Measurements from ENCODE around the gene BRPF1. TPM values are rescaled to one million over a fixed set of nuclear protein-coding genes. Genes with fewer than 3 reads are reported as not detected.

The BRPF1 gene
- total and polyA plus RNA-seq, 5 donors: 6.4 to 12.0 (median 11.6) TPM

- peak; percentile 98 for ATAC-seq
- peak; percentile 98 to 99 (median 99) for DNase-seq
- WGBS: under 1% methylated on average over 60 of the region's 60 CpGs
- H3K9me3 ChIP-seq (ENCODE audit: control insufficient read depth, low read length): no peaks in the 10 kb centered on the region
- peaks cover 6% of the 10 kb centered on the region for H3K4me1 ChIP-seq (ENCODE audit: control insufficient read depth, insufficient read depth, low read length)
- peak within 1 kb of the TSS; percentile 94 for H3K27ac ChIP-seq (ENCODE audit: low read length)
- H3K4me3 ChIP-seq (ENCODE audit: low read length): peak within 1 kb of the TSS; percentile 87
- no peaks in the 10 kb centered on the region for H3K27me3 ChIP-seq (ENCODE audit: control insufficient read depth, insufficient read depth)
- intact Hi-C loops (cut with DNase I): no loop called here
Measured at GRCh38 chr3:9749645-9750555, 18.4 kb downstream of the BRPF1 start, which contains the start of gene OGG1. Gene OGG1 (plus strand): TSS chr3:9749952. CDS start chr3:9750287, 335 bp downstream.

GRCh38 chr3:9750556-9751411, 19.2 kb downstream of the BRPF1 start:
- intact Hi-C loops (cut with DNase I): no loop called here
- H3K4me3 ChIP-seq (ENCODE audit: low read length): peak overlapping the region; percentile 87
- ATAC-seq (no peak), DNase-seq (peak in 1 of 3 donors; percentile 49)
- H3K9me3 ChIP-seq (ENCODE audit: control insufficient read depth, low read length): no peaks in the 10 kb centered on the region
- H3K27me3 ChIP-seq (ENCODE audit: control insufficient read depth, insufficient read depth): no peaks in the 10 kb centered on the region
- H3K27ac ChIP-seq (ENCODE audit: low read length): peak overlapping the region; percentile 94
- 41% methylated on average over 17 of the region's 17 CpGs for WGBS
- peaks cover 6% of the 10 kb centered on the region for H3K4me1 ChIP-seq (ENCODE audit: control insufficient read depth, insufficient read depth, low read length)

- no peak overlapping the region for H3K4me3 ChIP-seq (ENCODE audit: low read length)
- peaks cover 3% of the 10 kb centered on the region for H3K4me1 ChIP-seq (ENCODE audit: control insufficient read depth, insufficient read depth, low read length)
- DNase-seq (peak in 1 of 3 donors; percentile 53), ATAC-seq (no peak)
- WGBS: 68% methylated on average over 8 of the region's 8 CpGs
- H3K9me3 ChIP-seq (ENCODE audit: control insufficient read depth, low read length): no peaks in the 10 kb centered on the region
- intact Hi-C loops (cut with DNase I): no loop called here
- H3K27ac ChIP-seq (ENCODE audit: low read length): no peak overlapping the region
- no peaks in the 10 kb centered on the region for H3K27me3 ChIP-seq (ENCODE audit: control insufficient read depth, insufficient read depth)
Measured at GRCh38 chr3:9754678-9755077, 23.1 kb downstream of the BRPF1 start.

- DNase-seq (no peak), ATAC-seq (no peak)
- 92% methylated on average over 13 of the region's 13 CpGs for WGBS
- Histone ChIP-seq H3K27ac (ENCODE audit: low read length) (no peak overlapping the region), H3K9me3 (ENCODE audit: control insufficient read depth, low read length) (no peaks in the 10 kb centered on the region), H3K27me3 (ENCODE audit: control insufficient read depth, insufficient read depth) (no peaks in the 10 kb centered on the region), H3K4me1 (ENCODE audit: control insufficient read depth, insufficient read depth, low read length) (no peaks in the 10 kb centered on the region), H3K4me3 (ENCODE audit: low read length) (no peak overlapping the region)
- intact Hi-C loops (cut with DNase I): no loop called here
Measured at GRCh38 chr3:9757427-9757826, 25.9 kb downstream of the BRPF1 start.

- 96% methylated on average over 10 of the region's 10 CpGs for WGBS
- Histone ChIP-seq H3K4me1 (ENCODE audit: control insufficient read depth, insufficient read depth, low read length) (no peaks in the 10 kb centered on the region), H3K4me3 (ENCODE audit: low read length) (no peak overlapping the region), H3K27ac (ENCODE audit: low read length) (no peak overlapping the region), H3K9me3 (ENCODE audit: control insufficient read depth, low read length) (no peaks in the 10 kb centered on the region), H3K27me3 (ENCODE audit: control insufficient read depth, insufficient read depth) (no peaks in the 10 kb centered on the region)
- no peak for ATAC-seq
- no peak for DNase-seq
- intact Hi-C loops (cut with DNase I): no loop called here
Measured at GRCh38 chr3:9760779-9761505, 29.4 kb downstream of the BRPF1 start.

GRCh38 chr3:9761919-9762318, 30.4 kb downstream of the BRPF1 start:
- no peak overlapping the region for H3K27ac ChIP-seq (ENCODE audit: low read length)
- 92% methylated on average over 5 of the region's 5 CpGs for WGBS
- no peaks in the 10 kb centered on the region for H3K9me3 ChIP-seq (ENCODE audit: control insufficient read depth, low read length)
- H3K4me1 ChIP-seq (ENCODE audit: control insufficient read depth, insufficient read depth, low read length): no peaks in the 10 kb centered on the region
- no peak overlapping the region for H3K4me3 ChIP-seq (ENCODE audit: low read length)
- intact Hi-C loops (cut with DNase I): no loop called here
- no peak for DNase-seq
- ATAC-seq: no peak
- H3K27me3 ChIP-seq (ENCODE audit: control insufficient read depth, insufficient read depth): no peaks in the 10 kb centered on the region

- H3K27ac ChIP-seq (ENCODE audit: low read length): no peak overlapping the region
- intact Hi-C loops (cut with DNase I): no loop called here
- no peaks in the 10 kb centered on the region for H3K9me3 ChIP-seq (ENCODE audit: control insufficient read depth, low read length)
- ATAC-seq (no peak), DNase-seq (no peak)
- H3K4me3 ChIP-seq (ENCODE audit: low read length): no peak overlapping the region
- no peaks in the 10 kb centered on the region for H3K27me3 ChIP-seq (ENCODE audit: control insufficient read depth, insufficient read depth)
- 90% methylated on average over 8 of the region's 8 CpGs for WGBS
- H3K4me1 ChIP-seq (ENCODE audit: control insufficient read depth, insufficient read depth, low read length): no peaks in the 10 kb centered on the region
Measured at GRCh38 chr3:9762871-9763270, 31.3 kb downstream of the BRPF1 start.

GRCh38 chr3:9765865-9766264, 34.3 kb downstream of the BRPF1 start:
- DNase-seq: no peak
- intact Hi-C loops (cut with DNase I): no loop called here
- Histone ChIP-seq H3K9me3 (ENCODE audit: control insufficient read depth, low read length) (no peaks in the 10 kb centered on the region), H3K4me3 (ENCODE audit: low read length) (no peak overlapping the region), H3K27ac (ENCODE audit: low read length) (no peak overlapping the region), H3K4me1 (ENCODE audit: control insufficient read depth, insufficient read depth, low read length) (peaks cover 5% of the 10 kb centered on the region), H3K27me3 (ENCODE audit: control insufficient read depth, insufficient read depth) (no peaks in the 10 kb centered on the region)
- no peak for ATAC-seq
- 85% methylated on average over 4 of the region's 4 CpGs for WGBS

GRCh38 chr3:9767418-9767817, 35.9 kb downstream of the BRPF1 start:
- 50% methylated on average over 7 of the region's 7 CpGs for WGBS
- H3K4me1 ChIP-seq (ENCODE audit: control insufficient read depth, insufficient read depth, low read length): peaks cover 5% of the 10 kb centered on the region
- no peak overlapping the region for H3K4me3 ChIP-seq (ENCODE audit: low read length)
- ATAC-seq: peak; percentile 39 to 73
- H3K27me3 ChIP-seq (ENCODE audit: control insufficient read depth, insufficient read depth): no peaks in the 10 kb centered on the region
- peak overlapping the region; percentile 36 for H3K27ac ChIP-seq (ENCODE audit: low read length)
- intact Hi-C loops (cut with DNase I): no loop called here
- peak in 2 of 3 donors; percentile 64 to 76 for DNase-seq
- no peaks in the 10 kb centered on the region for H3K9me3 ChIP-seq (ENCODE audit: control insufficient read depth, low read length)

GRCh38 chr3:9768141-9768775, 36.7 kb downstream of the BRPF1 start:
- Histone ChIP-seq H3K4me1 (ENCODE audit: control insufficient read depth, insufficient read depth, low read length) (peaks cover 5% of the 10 kb centered on the region), H3K4me3 (ENCODE audit: low read length) (no peak overlapping the region), H3K27me3 (ENCODE audit: control insufficient read depth, insufficient read depth) (no peaks in the 10 kb centered on the region), H3K9me3 (ENCODE audit: control insufficient read depth, low read length) (no peaks in the 10 kb centered on the region), H3K27ac (ENCODE audit: low read length) (no peak overlapping the region)
- WGBS: 61% methylated on average over 6 of the region's 6 CpGs
- intact Hi-C loops (cut with DNase I): no loop called here
- DNase-seq (no peak), ATAC-seq (no peak)

All from right cardiac atrium (tissue), 5 donors.